Measurements from ENCODE around the gene ESAM. TPM values are rescaled to one million over a fixed set of nuclear protein-coding genes. Genes with fewer than 3 reads are reported as not detected.

Gene ESAM
- polyA plus RNA-seq, 1 donor (not counting 4 experiments of a cell fraction or from before 2014, with no cell fraction given): 0.04 TPM

GRCh38 chr11:124745270-124745834, 16.7 kb downstream of the ESAM start:
- H3K27ac ChIP-seq (ENCODE audit: control insufficient read depth, insufficient read depth, low read length): no peak overlapping the region
- no peak overlapping the region for H3K9ac ChIP-seq (ENCODE audit: control insufficient read depth, extremely low read depth, insufficient read depth, low read length)
- no peaks in the 10 kb centered on the region for H4K20me1 ChIP-seq (ENCODE audit: control insufficient read depth, extremely low read depth, insufficient read depth, low read length)
- peak; percentile 48 for TF ChIP-seq EZH2 (IDR thresholded peaks at IDR 0.05; ENCODE audit: low read length)
- TF ChIP-seq CTCF (optimal IDR thresholded peaks at IDR 0.05 in 1 of 3, IDR thresholded peaks at IDR 0.05 in 1 of 3, conservative IDR thresholded peaks at IDR 0.05 in 1 of 3; ENCODE audit: extremely low read depth in 1 of 3, insufficient read depth in 2 of 3, low read length in 3 of 3): no peak
- H3K4me1 ChIP-seq (ENCODE audit: control insufficient read depth, extremely low read depth, insufficient read depth, low read length): peaks cover 11% of the 10 kb centered on the region
- no peak for DNase-seq (ENCODE audit: low read depth, low spot score)
- no peaks in the 10 kb centered on the region for H3K9me3 ChIP-seq (ENCODE audit: control insufficient read depth, low read depth, low read length)
- H3K9me1 ChIP-seq (ENCODE audit: control insufficient read depth, extremely low read depth, insufficient read depth, low read length): no peaks in the 10 kb centered on the region
- H3K4me3 ChIP-seq (ENCODE audit: control insufficient read depth in 2 of 3, extremely low read depth in 1 of 3, insufficient read depth in 2 of 3, low read depth in 1 of 3, low read length in 3 of 3): peak overlapping the region in 2 of 3 experiments; percentile 69 to 70
- dilution Hi-C loops (cut with MboI; ENCODE audit: extremely low pct_ligation_motif_present, low sequenced_read_pairs): no loop called here
- H2AFZ ChIP-seq (ENCODE audit: control insufficient read depth, low read length): no peak overlapping the region
- peak overlapping the region; percentile 97 for H3K4me2 ChIP-seq (ENCODE audit: control insufficient read depth, extremely low read depth, insufficient read depth, low read depth, low read length)
- no peaks in the 10 kb centered on the region for H3K36me3 ChIP-seq (ENCODE audit: control insufficient read depth in 2 of 2, extremely low read depth in 1 of 2, insufficient read depth in 2 of 2, low read length in 2 of 2)
- H3K79me2 ChIP-seq (ENCODE audit: control insufficient read depth, insufficient read depth, low read length): no peaks in the 10 kb centered on the region
- FAIRE-seq: no peak
- peaks cover 38% of the 10 kb centered on the region for H3K27me3 ChIP-seq (ENCODE audit: control insufficient read depth, extremely low read depth, insufficient read depth, low read length)

GRCh38 chr11:124743050-124743449, 19.0 kb downstream of the ESAM start:
- dilution Hi-C loops (cut with MboI; ENCODE audit: extremely low pct_ligation_motif_present, low sequenced_read_pairs): no loop called here
- no peak for FAIRE-seq
- H3K79me2 ChIP-seq (ENCODE audit: control insufficient read depth, insufficient read depth, low read length): no peaks in the 10 kb centered on the region
- no peak overlapping the region for H2AFZ ChIP-seq (ENCODE audit: control insufficient read depth, low read length)
- H4K20me1 ChIP-seq (ENCODE audit: control insufficient read depth, extremely low read depth, insufficient read depth, low read length): no peaks in the 10 kb centered on the region
- DNase-seq (ENCODE audit: low read depth, low spot score): no peak
- H3K4me1 ChIP-seq (ENCODE audit: control insufficient read depth, extremely low read depth, insufficient read depth, low read length): peaks cover 15% of the 10 kb centered on the region
- H3K9me1 ChIP-seq (ENCODE audit: control insufficient read depth, extremely low read depth, insufficient read depth, low read length): no peaks in the 10 kb centered on the region
- no peaks in the 10 kb centered on the region for H3K36me3 ChIP-seq (ENCODE audit: control insufficient read depth in 2 of 2, extremely low read depth in 1 of 2, insufficient read depth in 2 of 2, low read length in 2 of 2)
- H3K27me3 ChIP-seq (ENCODE audit: control insufficient read depth, extremely low read depth, insufficient read depth, low read length): peaks cover 59% of the 10 kb centered on the region
- TF ChIP-seq CTCF (optimal IDR thresholded peaks at IDR 0.05 in 1 of 3, IDR thresholded peaks at IDR 0.05 in 1 of 3, conservative IDR thresholded peaks at IDR 0.05 in 1 of 3; ENCODE audit: extremely low read depth in 1 of 3, insufficient read depth in 2 of 3, low read length in 3 of 3) (no peak), EZH2 (IDR thresholded peaks at IDR 0.05; ENCODE audit: low read length) (no peak)
- H3K9ac ChIP-seq (ENCODE audit: control insufficient read depth, extremely low read depth, insufficient read depth, low read length): no peak overlapping the region
- no peak overlapping the region for H3K4me2 ChIP-seq (ENCODE audit: control insufficient read depth, extremely low read depth, insufficient read depth, low read depth, low read length)
- H3K27ac ChIP-seq (ENCODE audit: control insufficient read depth, insufficient read depth, low read length): no peak overlapping the region
- no peaks in the 10 kb centered on the region for H3K9me3 ChIP-seq (ENCODE audit: control insufficient read depth, low read depth, low read length)
- no peak overlapping the region for H3K4me3 ChIP-seq (ENCODE audit: control insufficient read depth in 2 of 3, extremely low read depth in 1 of 3, insufficient read depth in 2 of 3, low read depth in 1 of 3, low read length in 3 of 3)
